ENCODE data around the gene PLEKHA8. TPM values are rescaled to one million over a fixed set of nuclear protein-coding genes. Genes with fewer than 3 reads are reported as not detected.

PLEKHA8 gene
- total and polyA plus RNA-seq, 2 of the 8 experiments (the other 6 are each of a cell fraction or from before 2014, with no cell fraction given), result 10.7 to 44.0 TPM

- no peaks in the 10 kb centered on the region; the same call in 1 of the 2 replicates for H3K23me2 ChIP-seq (ENCODE audit: low read depth, low read length)
- no peak overlapping the region for H2AFZ ChIP-seq (ENCODE audit: low read length)
- H3K4ac ChIP-seq (replicated peaks; ENCODE audit: insufficient read length, low read depth, low read length), result no peak overlapping the region
- no peak overlapping the region for H3K4me3 ChIP-seq (ENCODE audit: extremely low read depth in 1 of 4, insufficient read depth in 2 of 4, low read depth in 3 of 4, low read length in 4 of 4)
- POLR2A ChIA-PET (ENCODE audit: partially characterized antibody), result no interaction called here
- no peak overlapping the region for H3K27ac ChIP-seq (ENCODE audit: low read depth, low read length)
- H2BK15ac ChIP-seq (ENCODE audit: low read length), result no peak overlapping the region; the same call in 1 of the 2 replicates
- CTCF ChIA-PET (ENCODE audit: partially characterized antibody), result interaction anchor here (0.6 to 4.6 kb wide), 14 partner anchors 8 to 400 kb away, joined by 3 to 45 read pairs (median 5); no protein-coding TSS in a partner anchor
- H3K4me1 ChIP-seq (replicated peaks in 1 of 4; ENCODE audit: control insufficient read depth in 3 of 4, insufficient read depth in 4 of 4, low read length in 3 of 4), result peaks cover 6 to 18% (median 17%) of the 10 kb centered on the region in 4 experiments
- peak overlapping the region; percentile 59 for H4K91ac ChIP-seq (replicated peaks; ENCODE audit: insufficient read length, low read length)
- no peak overlapping the region for H4K5ac ChIP-seq (ENCODE audit: insufficient read length, low read depth, low read length)
- H3K79me2 ChIP-seq (ENCODE audit: control insufficient read depth in 1 of 2, insufficient read depth in 2 of 2, low read length in 2 of 2), result no peaks in the 10 kb centered on the region
- H2BK12ac ChIP-seq (ENCODE audit: low read depth, low read length), result peak overlapping the region; percentile 89
- peak overlapping the region; percentile 26 for H2BK120ac ChIP-seq (replicated peaks; ENCODE audit: low read depth, low read length)
- TF ChIP-seq TAF7 (optimal IDR thresholded peaks at IDR 0.05; ENCODE audit: borderline replicate concordance, low read depth, low read length) (no peak), KDM5A (IDR thresholded peaks at IDR 0.05; ENCODE audit: low read length) (no peak), FOSL1 (IDR thresholded peaks at IDR 0.05; ENCODE audit: insufficient read depth, low read depth, low read length) (no peak), ATF2 (IDR thresholded peaks at IDR 0.05; ENCODE audit: low read length) (no peak), TAF1 (IDR thresholded peaks at IDR 0.05; ENCODE audit: low read depth, low read length) (no peak), HDAC6 (IDR thresholded peaks at IDR 0.05; ENCODE audit: low read depth, low read length) (no peak), POLR2AphosphoS5 (IDR thresholded peaks at IDR 0.05; ENCODE audit: low read depth, low read length) (no peak)
- peaks cover 0 to 9% (median 5%) of the 10 kb centered on the region in 4 experiments; a peak in 5 of 7 replicates for H3K27me3 ChIP-seq (replicated peaks in 1 of 4; ENCODE audit: control insufficient read depth in 3 of 4, extremely low read depth in 1 of 4, insufficient read depth in 3 of 4, low read length in 3 of 4)
- H3K4me2 ChIP-seq (ENCODE audit: insufficient read depth in 1 of 2, low read depth in 2 of 2, low read length in 2 of 2), result no peak overlapping the region
- no peaks in the 10 kb centered on the region for H3K79me1 ChIP-seq (ENCODE audit: low read depth, low read length)
- H2BK5ac ChIP-seq (ENCODE audit: low read depth, low read length), result peak overlapping the region; percentile 8; the same call in 1 of the 2 replicates
- no peaks in the 10 kb centered on the region for H3K9me3 ChIP-seq (ENCODE audit: insufficient read depth in 2 of 2, low read depth in 1 of 2, low read length in 1 of 2)
- no peak overlapping the region for H3K9ac ChIP-seq (replicated peaks in 1 of 4; ENCODE audit: extremely low read depth in 1 of 4, low read depth in 3 of 4, low read length in 3 of 4)
- FAIRE-seq (no peak), DNase-seq (ENCODE audit: low read depth in 1 of 2, low spot score in 2 of 2) (no peak)
- peaks cover 0 to 1% of the 10 kb centered on the region in 2 experiments for H4K20me1 ChIP-seq (replicated peaks in 1 of 2; ENCODE audit: control insufficient read depth in 1 of 2, insufficient read depth in 2 of 2, low read length in 2 of 2)
- H3K23ac ChIP-seq (ENCODE audit: insufficient read length), result no peak overlapping the region
- no peak overlapping the region; the same call in 1 of the 2 replicates for H4K8ac ChIP-seq (ENCODE audit: extremely low read depth, insufficient read depth, low read length)
- H3K56ac ChIP-seq (replicated peaks; ENCODE audit: insufficient read length, low read depth, low read length), result no peak overlapping the region
- H2AK5ac ChIP-seq (ENCODE audit: low read depth, low read length), result no peak overlapping the region
- H3K14ac ChIP-seq (ENCODE audit: insufficient read length), result no peak overlapping the region
- WGBS, 2 experiments (ENCODE audit: extremely low coverage in 1 of 2, insufficient coverage in 1 of 2, insufficient read length in 1 of 2, insufficient replicate concordance in 2 of 2, low coverage in 1 of 2, low lambda C conversion rate in 2 of 2, missing lambda C conversion rate in 1 of 2), result 82% methylated on average over 13 of the region's 13 CpGs; no CpG with 5 or more reads in 1 of the 2 experiments
- no peaks in the 10 kb centered on the region for H3K36me3 ChIP-seq (ENCODE audit: control insufficient read depth in 2 of 4, insufficient read depth in 4 of 4, low read length in 3 of 4)
- peak overlapping the region; percentile 44; the same call in 1 of the 2 replicates for H2BK20ac ChIP-seq (ENCODE audit: low read length)
- peak overlapping the region; percentile 42 for H3K18ac ChIP-seq (ENCODE audit: extremely low read depth, low read length)
Observed at GRCh38 chr7:30163231-30163894, 135.2 kb downstream of the PLEKHA8 start.
